ENCODE measurements around the gene VOPP1.
A peak's percentile ranks its signal among the peaks of the same experiment; 100 is the strongest.

Gene VOPP1

GRCh38 chr7:55556031-55556430, 16.3 kb downstream of the VOPP1 start:
- TF ChIP-seq POLR2A (IDR thresholded peaks at IDR 0.05; ENCODE audit: low read length): no peak
- TF ChIP-seq GATA1 (IDR thresholded peaks at IDR 0.05; ENCODE audit: low read depth, low read length): no peak

GRCh38 chr7:55555160-55555559, 17.1 kb downstream of the VOPP1 start:
- no peak for DNase-seq
- TF ChIP-seq GATA1 (IDR thresholded peaks at IDR 0.05; ENCODE audit: low read depth, low read length) (no peak), POLR2A (IDR thresholded peaks at IDR 0.05; ENCODE audit: low read length) (no peak)

More at GRCh38 chr7:55556031-55556430, 16.3 kb downstream of the VOPP1 start:
- DNase-seq: no peak

- TF ChIP-seq GATA1 (IDR thresholded peaks at IDR 0.05; ENCODE audit: low read depth, low read length) (no peak), POLR2A (IDR thresholded peaks at IDR 0.05; ENCODE audit: low read length) (no peak)
- DNase-seq: peak; percentile 52 to 70
Observed at GRCh38 chr7:55554038-55554437, 18.3 kb downstream of the VOPP1 start.

- no peak for TF ChIP-seq GATA1 (IDR thresholded peaks at IDR 0.05; ENCODE audit: low read depth, low read length)
- no peak for TF ChIP-seq POLR2A (IDR thresholded peaks at IDR 0.05; ENCODE audit: low read length)
- DNase-seq: no peak
Observed at GRCh38 chr7:55553024-55553345, 19.3 kb downstream of the VOPP1 start.

GRCh38 chr7:55552320-55553023, 19.8 kb downstream of the VOPP1 start:
- TF ChIP-seq GATA1 (IDR thresholded peaks at IDR 0.05; ENCODE audit: low read depth, low read length): no peak
- TF ChIP-seq POLR2A (IDR thresholded peaks at IDR 0.05; ENCODE audit: low read length): no peak
- no peak for DNase-seq

- DNase-seq: no peak
- TF ChIP-seq GATA1 (IDR thresholded peaks at IDR 0.05; ENCODE audit: low read depth, low read length) (no peak), POLR2A (IDR thresholded peaks at IDR 0.05; ENCODE audit: low read length) (no peak)
Observed at GRCh38 chr7:55550841-55551537, 21.3 kb downstream of the VOPP1 start.

GRCh38 chr7:55550010-55550663, 22.2 kb downstream of the VOPP1 start:
- DNase-seq: no peak
- TF ChIP-seq GATA1 (IDR thresholded peaks at IDR 0.05; ENCODE audit: low read depth, low read length): no peak

GRCh38 chr7:55549457-55549856, 22.8 kb downstream of the VOPP1 start:
- TF ChIP-seq POLR2A (IDR thresholded peaks at IDR 0.05; ENCODE audit: low read length): no peak
- no peak for TF ChIP-seq GATA1 (IDR thresholded peaks at IDR 0.05; ENCODE audit: low read depth, low read length)
- DNase-seq: no peak

- DNase-seq: no peak
Observed at GRCh38 chr7:55548295-55548731, 24.0 kb downstream of the VOPP1 start.

GRCh38 chr7:55546814-55547213, 25.5 kb downstream of the VOPP1 start:
- TF ChIP-seq GATA1 (IDR thresholded peaks at IDR 0.05; ENCODE audit: low read depth, low read length) (no peak), POLR2A (IDR thresholded peaks at IDR 0.05; ENCODE audit: low read length) (no peak)

More at GRCh38 chr7:55548295-55548731, 24.0 kb downstream of the VOPP1 start:
- TF ChIP-seq POLR2A (IDR thresholded peaks at IDR 0.05; ENCODE audit: low read length) (no peak), GATA1 (IDR thresholded peaks at IDR 0.05; ENCODE audit: low read depth, low read length) (no peak)

GRCh38 chr7:55545496-55545895, 26.8 kb downstream of the VOPP1 start:
- DNase-seq: no peak
- TF ChIP-seq POLR2A (IDR thresholded peaks at IDR 0.05; ENCODE audit: low read length): no peak
- TF ChIP-seq GATA1 (IDR thresholded peaks at IDR 0.05; ENCODE audit: low read depth, low read length): no peak

More at GRCh38 chr7:55546814-55547213, 25.5 kb downstream of the VOPP1 start:
- DNase-seq: peak; percentile 66 to 81

GRCh38 chr7:55540226-55540858, 32.0 kb downstream of the VOPP1 start:
- TF ChIP-seq GATA1 (IDR thresholded peaks at IDR 0.05; ENCODE audit: low read depth, low read length): no peak
- no peak for TF ChIP-seq POLR2A (IDR thresholded peaks at IDR 0.05; ENCODE audit: low read length)
- no peak for DNase-seq

- no peak for DNase-seq
- TF ChIP-seq GATA1 (IDR thresholded peaks at IDR 0.05; ENCODE audit: low read depth, low read length) (no peak), POLR2A (IDR thresholded peaks at IDR 0.05; ENCODE audit: low read length) (no peak)
Observed at GRCh38 chr7:55539380-55539779, 32.9 kb downstream of the VOPP1 start.

GRCh38 chr7:55538538-55538937, 33.8 kb downstream of the VOPP1 start:
- DNase-seq: no peak
- TF ChIP-seq POLR2A (IDR thresholded peaks at IDR 0.05; ENCODE audit: low read length) (no peak), GATA1 (IDR thresholded peaks at IDR 0.05; ENCODE audit: low read depth, low read length) (no peak)

Measured in erythroblast (primary cell).